ENCODE results near the gene NANOS3.
A peak's percentile ranks its signal among the peaks of the same experiment; 100 is the strongest.

The NANOS3 gene

DNA sequence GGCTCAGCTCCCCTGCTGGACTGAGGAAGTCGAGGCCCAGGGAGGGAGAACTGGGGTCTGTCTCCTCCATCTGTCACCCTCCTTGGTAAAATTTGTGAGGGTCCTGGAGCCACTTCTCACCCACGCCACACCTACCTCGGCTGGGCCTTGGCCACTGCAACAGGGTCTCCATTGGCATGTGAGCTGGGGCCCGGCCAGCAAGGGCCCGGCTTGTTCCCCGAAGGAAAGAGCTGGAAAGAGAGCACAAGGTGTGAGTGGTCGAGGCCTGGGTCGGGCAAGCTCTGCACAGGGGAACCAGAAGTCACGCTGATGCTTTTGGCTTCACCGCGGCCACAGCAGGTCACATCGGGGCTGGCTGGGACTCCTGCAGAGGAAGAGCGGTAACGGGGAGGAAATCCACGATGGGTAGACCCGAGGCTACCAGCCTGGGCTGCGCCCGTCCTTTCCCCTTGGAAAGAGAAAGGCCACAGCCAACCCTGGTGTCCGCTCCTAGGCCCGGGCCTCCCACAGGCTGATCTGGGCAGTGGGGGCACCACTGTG, 9.0 kb downstream of the NANOS3 start:
- FAIRE-seq: no peak

DNA sequence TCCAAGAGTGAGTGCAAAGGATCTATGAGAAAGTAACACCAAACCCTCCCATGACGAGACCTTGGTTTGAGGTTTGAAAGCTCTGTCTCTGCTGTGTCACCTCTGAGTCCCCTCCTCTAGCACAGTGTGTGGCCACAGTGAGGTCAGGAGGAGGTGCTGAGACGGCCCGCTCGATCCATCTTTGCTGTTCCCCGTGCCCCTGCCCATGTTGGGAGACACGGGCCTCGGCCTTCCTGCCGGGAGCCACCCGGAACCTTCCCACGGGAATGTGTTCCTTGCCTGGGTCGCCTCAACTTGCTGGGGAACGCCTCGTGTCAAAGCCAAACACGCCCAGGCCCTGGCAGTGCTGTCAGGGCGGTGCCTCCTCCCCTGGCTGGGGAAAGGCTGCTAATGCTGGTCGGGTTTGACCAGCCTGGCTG, 10.1 kb downstream of the NANOS3 start:
- FAIRE-seq: no peak

DNA sequence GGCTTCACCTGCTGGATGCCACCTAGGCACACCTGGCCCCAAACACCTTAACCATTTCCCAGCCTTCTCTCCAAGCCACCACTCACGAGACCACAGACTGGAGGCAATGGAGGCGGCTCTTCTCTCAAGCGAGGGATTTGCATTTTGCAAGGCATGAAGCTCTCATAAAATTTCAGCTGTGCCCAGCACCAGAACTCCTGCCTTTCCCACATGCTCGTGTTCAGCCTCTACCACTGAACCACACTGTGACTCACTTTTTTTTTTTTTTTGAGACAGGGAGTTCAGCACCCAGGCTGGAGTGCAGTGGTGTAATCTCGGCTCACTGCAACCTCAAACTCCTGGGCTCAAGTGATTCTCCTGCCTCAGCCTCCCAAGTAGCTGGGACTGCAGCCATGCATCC, 10.6 kb downstream of the NANOS3 start:
- no peak for FAIRE-seq

DNA sequence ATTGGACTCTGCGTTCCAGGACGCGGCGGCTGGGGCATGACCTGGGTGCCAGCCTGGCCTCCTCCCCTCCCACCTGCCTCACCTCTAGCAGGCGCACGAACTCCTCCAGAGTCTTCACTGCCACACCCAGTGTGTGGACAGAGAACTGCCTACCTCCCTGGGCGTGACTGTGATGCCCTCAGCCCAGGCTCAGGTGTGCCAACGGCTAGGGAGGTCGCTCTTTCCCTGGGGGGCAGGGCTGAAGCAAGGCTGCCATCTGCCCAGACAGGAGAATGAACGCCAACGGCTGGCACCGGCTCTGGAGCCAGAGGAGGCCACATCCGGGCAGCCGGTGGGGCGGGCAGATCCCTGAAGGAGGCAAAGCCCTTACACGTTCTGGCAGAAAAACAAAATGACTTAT, 11.3 kb downstream of the NANOS3 start:
- no peak for FAIRE-seq

DNA sequence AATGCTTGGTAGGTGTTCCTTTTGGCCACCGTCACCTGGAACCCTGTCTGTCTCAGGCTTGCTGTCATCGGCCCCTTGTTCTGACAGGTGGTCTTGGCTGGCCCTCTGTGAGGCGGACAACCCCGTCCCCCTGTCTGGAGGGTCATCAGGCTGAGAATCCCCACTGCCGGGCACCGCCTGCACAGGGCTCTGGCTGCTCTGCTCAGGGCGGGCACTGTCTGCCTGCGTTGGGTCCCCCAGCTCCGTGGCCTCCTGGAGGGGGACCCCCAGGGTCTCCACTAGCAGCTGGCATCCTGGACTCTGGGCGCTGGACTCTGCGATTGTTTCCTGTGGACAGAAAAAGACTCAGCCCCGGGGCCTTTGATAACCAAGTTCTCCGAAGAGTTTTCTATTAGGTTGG, 13.2 kb downstream of the NANOS3 start:
- no peak for FAIRE-seq

DNA sequence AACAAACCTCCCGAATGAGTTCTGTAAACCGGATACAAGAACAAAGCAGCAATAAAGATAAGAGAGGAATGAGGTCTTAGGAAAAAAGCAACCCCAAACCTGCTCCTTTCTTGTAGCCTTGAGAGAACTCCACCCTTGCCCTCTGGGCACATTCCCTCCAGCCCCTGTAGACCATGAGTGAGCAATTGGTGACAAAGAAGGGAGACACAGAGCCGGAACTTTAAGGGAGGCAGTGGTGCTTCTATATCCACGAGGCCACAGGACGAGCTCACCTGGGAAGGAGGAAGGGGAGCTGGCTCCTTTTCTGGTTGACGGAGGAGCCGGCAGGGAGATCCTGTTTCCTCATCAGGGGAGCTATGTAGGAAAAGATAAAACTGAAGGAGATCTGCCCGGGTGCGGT, 15.9 kb downstream of the NANOS3 start:
- FAIRE-seq: no peak

DNA sequence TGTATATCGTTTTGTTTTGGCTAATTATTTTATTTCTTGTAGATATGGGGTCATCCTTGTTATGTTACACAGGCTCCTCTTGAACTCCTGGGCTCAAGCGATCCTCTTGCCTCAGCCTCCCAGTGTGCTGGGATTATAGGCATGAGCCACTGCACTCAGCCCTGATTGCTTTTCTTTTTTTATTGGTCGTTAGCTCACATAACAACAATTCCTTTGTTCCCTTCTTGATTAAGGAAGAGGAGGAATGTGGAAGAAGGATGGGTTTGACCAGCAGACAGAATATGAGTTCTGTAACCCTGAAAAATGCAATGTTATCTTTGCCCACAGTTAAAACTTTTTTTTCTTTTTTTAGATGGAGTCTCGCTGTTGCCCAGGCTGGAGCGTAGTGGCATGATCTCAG, 17.6 kb downstream of the NANOS3 start:
- no peak for FAIRE-seq

DNA sequence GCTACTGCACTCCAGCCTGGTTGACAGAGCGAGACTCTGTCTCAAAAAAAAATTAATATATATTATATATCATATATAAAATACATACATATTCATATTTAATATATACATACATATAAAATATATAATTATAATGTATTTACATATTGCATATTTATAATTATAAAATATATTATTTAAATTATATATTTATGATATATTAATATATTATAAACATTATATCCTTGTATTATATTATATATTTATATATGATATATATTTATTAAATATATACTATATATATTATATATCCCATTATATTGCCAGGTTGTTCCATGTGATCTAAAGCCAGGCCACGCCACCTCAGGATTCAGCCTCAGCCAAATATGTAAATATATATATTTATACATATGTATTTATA, 19.3 kb downstream of the NANOS3 start:
- peak; percentile 88 for FAIRE-seq

DNA sequence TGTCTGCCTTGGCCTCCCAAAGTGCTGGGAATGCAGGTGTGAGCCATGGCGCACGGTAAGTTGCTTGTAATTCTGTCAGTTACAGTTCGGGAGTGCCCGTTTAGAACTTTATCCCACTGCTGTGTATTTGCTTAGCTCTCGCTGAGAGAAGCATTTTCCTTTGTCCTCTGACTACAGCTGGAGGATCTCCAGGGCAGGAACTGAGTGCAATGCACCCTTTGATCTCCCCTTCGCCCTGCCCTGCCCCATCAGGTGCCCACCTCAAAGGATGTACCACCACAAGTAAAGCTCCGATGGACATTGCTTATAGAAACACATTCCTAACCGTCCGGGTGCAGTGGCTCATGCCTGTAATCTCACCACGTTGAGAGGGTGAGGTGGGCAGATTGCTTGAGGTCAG, 22.5 kb downstream of the NANOS3 start:
- FAIRE-seq: no peak

DNA sequence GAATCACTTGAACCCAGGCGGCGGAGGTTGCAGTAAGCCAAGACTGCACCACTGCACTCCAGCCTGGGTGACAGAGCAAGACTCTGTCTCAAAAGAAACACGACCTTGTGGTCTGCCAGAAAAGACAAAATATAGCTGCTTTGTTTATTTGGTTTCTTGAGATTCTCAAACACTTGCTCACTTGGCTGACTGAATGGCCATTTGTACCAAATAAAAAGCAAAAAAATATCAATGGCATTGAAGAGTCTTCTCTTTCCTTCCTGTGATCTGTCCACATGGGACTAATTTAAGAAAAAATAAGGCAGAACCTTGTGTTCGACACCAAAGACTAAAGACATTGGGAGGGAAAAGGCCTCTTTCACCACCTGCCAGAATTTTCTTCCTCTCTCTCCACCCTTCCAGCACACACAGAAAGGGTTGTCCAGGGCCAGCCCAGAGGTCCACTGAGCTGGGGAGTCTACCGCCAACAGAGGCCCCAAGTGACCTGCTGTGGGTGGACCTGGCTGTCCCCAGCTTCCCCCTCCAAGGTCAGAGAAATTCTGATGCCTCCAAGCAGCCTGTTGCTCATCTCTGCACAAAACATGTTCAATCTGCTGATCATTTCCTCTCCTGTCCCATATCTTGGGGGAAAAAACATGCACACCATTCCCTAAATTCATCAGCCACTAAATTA, 23.1 kb downstream of the NANOS3 start:
- no peak for FAIRE-seq

DNA sequence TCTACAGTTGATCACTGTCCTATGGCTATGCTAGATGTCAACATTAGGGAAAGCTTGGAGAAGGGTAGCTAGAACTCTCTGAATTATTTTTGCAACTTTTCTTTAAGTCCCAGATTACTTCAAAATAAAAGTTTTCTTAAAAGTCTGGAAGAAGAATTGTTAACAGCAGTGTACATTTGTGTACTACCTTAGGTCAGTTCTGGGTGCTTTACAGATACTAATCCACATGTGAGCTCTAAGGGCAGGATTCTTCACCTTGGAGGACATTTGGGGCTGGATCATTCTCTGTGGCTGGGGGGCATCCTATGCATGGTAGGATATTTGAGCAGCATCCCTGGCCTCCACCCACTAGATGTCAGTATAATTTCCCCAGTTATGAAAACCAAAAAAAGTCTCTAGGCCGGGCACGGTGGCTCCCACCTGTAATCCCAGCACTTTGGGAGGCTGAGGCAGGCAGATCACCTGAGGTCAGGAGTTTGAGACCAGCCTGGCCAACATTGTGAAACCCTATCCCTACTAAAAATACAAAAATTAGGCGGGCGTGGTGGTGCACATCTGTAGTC, 26.1 kb downstream of the NANOS3 start:
- FAIRE-seq: no peak

DNA sequence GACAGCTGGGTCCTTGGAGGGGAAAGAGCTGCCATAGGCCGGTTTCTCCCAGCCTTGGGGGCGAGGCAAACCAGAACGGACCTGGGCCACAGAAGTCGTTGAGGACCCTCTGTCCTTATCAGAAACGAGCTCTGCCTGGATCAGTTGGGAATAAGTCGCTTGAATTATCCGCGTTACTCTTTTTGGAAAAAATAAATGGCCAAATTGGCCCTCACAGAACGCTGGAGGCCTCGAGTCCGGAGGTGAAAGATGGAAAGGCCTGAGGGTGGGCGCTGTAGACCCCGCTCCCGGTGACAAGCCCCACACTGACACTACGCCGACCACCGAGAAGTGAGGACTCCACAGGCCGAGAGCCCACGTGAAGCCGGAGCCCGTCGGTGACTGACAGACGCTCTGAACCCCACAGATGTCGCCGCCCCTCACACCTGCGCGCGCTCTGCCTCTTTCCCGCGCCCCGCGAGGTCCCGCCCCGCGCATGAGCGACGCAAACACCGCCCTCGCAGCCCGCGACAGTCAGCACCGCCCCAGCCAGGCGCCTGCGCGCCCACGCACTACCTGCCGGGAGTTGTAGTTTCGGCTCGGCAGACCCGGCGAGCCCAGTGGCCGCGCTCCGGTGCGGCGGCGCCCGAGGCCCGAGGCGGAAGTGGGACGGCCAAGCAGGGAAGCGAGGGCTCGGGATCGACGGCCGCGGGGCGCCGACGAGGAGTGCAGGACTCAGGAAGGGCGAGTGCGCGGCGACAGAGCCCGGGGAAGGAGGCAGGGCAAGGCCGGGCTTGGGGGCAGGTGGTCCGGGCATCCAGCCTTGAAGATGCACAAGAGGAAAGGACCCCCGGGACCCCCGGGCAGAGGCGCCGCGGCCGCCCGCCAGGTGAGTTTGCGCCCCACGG, 28.9 kb downstream of the NANOS3 start, which contains the start of the genes BRME1 and CC2D1A:
Gene BRME1 (minus strand): TSS at position 484 of the 887 bp plus-strand sequence. CDS start 1,225 bp downstream, outside the sequence.
Gene CC2D1A (plus strand): TSS at position 568 of the 887 bp plus-strand sequence. CDS start 241 bp downstream, at position 809.
- FAIRE-seq: no peak

DNA sequence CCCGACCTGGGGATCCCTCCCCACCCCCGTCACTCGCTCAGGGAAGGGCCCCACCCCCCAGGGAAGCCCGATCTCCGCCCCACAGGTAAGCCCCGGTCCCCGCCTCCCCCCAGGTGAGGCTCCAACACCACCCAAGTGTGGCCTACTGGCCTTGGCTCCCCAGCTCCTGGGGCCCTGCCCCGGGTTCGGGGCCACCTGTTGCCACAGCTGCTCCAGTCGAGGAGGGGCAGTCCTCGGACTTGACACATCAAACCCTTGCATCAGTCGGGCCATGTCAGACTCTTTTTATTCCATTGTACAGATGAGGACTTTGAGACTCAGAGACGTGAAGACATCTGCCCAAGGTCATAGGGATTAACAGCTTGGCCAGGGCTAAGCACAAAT, 29.6 kb downstream of the NANOS3 start:
- FAIRE-seq: no peak

DNA sequence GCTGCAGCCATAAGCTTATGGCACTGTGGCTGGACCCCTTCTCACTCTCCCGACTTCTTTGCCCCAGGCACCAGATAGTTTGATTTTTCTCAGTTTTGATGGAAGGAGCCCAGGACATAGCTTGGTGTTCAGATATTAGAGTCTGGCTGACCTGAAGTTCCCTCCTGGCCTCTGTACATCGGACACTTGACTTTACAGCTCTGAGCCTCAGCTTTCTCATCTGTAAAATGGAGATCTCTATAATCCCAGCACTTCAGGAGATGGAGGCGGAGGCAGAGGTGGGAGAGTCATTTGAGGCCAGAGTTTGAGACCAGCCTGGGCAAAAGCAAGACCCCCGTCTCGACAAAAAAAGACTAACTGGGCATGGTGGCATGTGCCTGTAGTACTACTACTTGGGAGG, 30.0 kb downstream of the NANOS3 start:
- no peak for FAIRE-seq

DNA sequence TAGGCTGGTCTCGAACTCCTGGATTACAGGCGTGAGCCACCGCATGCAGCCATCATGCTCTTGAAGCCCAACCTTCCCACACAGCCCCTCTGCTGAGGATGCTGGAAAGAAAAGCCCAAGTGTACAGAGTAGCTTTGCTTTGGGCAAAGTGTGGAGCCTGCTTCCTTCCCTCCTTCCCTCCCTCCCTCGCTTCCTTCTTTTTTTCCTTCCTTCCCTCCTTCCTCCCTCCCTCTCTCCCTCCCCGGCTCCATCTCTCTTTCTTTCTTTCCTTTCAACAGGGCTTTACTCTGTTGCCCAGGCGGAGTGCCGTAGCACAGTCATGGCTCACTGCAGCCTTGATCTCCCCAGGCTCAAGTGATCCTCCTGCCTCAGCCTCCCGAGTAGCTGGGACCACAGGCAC, 31.7 kb downstream of the NANOS3 start:
- FAIRE-seq: no peak

DNA sequence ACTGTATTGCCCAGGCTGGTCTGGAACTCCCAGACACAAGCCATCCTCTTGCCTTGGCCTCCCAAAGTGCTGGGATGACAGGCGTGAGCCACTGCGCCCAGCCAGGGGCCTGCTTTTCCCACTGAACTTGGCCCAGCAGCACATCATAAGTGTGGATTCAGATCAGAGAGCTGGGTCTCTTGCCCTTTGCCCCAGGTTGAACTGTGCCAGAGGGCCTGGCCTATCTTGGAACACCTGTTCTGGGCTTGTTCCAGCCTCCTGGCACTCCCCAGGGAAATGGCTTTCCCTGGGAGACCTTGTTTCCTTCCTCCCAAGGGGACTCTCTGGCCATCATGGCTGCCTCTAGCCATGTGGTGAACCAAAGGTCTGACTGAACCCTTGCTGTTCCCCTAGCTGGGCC, 32.5 kb downstream of the NANOS3 start:
- no peak for FAIRE-seq

DNA sequence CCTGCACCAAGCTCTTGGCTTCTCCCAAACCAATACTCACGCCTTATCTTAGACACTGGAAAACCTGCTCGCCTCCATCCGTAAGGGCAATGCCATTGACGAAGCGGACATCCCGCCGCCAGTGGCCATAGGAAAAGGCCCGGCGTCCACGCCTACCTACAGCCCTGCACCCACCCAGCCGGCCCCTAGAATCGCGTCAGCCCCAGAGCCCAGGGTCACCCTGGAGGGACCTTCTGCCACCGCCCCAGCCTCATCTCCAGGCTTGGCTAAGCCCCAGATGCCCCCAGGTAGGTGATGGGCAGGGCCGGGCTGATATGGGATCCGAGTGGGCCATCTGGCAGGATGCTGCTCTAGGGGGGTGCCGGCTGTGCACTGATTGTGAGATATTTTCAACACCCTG, 36.4 kb downstream of the NANOS3 start:
- no peak for FAIRE-seq

DNA sequence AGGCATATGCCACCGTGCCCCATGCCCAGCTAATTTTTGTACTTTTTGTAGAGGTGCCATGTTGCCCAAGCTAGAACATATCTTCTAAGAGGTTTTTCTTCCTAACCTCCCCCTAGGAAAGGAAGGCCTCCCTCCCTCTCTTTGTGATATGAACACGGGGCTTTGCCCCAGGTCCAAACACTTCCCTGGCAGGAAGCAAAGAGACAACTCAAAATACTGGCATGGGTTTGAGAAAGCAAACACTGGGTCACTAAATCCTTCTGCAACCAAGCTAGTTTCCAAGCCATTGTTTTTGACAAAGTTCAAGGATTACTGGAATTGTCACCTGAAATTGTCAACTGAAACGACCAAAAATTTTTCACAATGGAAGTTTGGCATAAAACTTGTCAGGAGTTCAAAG, 37.8 kb downstream of the NANOS3 start:
- FAIRE-seq: no peak

DNA sequence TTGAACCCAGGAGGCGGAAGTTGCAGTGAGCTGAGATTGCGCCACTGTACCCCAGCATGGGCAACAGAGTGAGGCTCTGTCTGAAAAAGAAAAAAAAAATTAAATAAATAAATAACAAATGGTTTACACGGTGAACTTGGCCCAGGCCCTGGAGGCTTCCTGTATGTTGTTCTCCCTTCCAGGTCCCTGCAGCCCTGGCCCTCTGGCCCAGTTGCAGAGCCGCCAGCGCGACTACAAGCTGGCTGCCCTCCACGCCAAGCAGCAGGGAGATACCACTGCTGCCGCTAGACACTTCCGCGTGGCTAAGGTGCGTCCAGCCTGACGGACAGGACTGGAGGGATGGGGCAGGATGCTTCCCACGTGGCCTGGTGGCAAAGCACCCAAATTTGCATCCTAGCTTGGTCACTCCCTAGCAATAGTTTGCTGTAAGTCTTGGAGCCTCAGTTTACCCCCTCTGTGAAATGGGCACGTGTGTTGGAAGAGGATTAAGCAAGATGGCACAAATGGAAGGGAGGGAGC, 41.0 kb downstream of the NANOS3 start:
- no peak for FAIRE-seq

DNA sequence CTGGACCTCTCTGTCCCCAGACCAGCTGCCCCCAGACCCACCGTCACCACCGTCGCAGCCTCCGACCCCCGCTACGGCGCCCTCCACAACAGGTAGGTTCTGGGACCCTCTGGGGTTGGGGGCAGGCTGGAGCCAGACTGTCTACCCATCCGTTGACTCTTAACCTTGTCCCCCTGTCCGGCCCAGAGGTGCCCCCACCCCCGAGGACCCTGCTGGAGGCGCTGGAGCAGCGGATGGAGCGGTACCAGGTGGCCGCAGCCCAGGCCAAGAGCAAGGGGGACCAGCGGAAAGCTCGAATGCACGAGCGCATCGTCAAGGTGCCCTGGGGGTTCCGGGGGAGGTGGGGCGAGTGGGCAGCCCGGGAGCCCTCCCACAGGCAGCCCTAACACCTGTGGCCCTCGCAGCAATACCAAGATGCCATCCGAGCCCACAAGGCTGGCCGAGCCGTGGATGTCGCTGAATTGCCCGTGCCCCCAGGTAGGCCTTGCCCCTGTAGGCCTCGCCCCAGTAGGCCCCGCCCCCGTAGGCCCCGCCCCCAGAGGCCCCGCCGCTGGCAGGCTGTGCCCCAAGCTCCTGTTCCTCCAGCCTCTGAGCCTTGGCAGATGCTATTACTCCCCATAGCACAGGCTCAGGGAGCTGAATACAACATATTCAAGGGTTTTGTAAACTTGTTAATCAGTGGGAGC, 41.9 kb downstream of the NANOS3 start:
- no peak for FAIRE-seq

DNA sequence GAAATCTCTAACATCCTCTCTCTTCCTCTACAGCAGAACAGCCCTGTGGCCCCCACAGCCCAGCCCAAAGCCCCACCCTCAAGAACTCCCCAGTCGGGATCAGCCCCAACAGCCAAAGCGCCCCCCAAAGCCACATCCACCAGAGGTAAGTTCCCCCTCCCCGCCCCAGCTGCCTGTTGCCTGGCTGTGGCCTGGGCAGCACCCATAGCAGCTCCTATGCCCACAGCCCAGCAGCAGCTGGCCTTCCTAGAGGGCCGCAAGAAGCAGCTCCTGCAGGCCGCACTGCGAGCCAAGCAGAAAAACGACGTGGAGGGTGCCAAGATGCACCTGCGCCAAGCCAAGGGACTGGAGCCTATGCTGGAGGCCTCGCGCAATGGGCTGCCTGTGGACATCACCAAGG, 43.6 kb downstream of the NANOS3 start:
- no peak for FAIRE-seq

DNA sequence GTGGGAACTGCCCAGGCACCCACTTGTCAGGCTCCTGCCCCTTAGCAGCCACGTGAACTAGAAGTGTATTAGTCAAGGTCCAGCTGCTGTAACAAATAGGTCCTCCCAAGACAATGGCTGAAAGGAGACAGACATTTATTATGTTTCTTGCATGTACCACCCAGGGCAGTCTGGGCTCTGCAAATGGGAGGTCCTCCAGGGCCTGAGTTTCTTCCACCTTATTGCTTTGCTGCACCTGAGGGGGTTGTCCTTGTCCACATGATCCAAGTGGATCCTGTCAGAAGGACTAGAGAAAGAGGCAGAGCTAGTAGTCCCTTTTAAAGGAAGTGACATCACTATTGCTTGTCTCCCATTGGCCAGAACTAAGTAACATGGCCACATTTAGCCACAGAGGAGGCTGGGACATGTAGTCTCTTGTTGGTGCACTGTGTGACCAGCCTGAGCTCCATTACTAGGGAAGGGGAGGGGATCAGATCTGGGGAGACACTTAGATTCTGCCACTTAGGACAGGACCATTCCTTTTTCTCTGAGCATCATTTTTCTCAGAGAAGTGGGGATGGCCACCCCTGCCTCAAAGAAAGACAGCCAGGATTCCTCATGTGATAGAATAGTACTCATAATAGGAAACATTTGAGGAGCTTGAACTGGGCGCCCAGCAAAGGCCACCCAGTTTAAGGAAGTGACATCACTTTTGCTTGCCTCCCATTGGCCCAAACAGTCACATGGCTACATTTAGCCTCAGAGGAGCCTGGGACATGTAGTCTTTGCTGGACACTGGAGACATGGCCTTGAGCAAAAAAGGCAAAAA, 44.2 kb downstream of the NANOS3 start:
- no peak for FAIRE-seq
